Measurements from ENCODE around the gene TMEM63B. TPM values are rescaled to one million over a fixed set of nuclear protein-coding genes. Genes with fewer than 3 reads are reported as not detected.

TMEM63B gene
- total and polyA plus RNA-seq, 9 donors = 8.6 to 22.2 (median 18.6) TPM

- H3K36me3 ChIP-seq (ENCODE audit: control insufficient read depth, insufficient read depth, low read length) = peaks cover 46% of the 10 kb centered on the region
- 96% methylated on average over 12 of the region's 19 CpGs for WGBS (ENCODE audit: insufficient coverage)
Observed at GRCh38 chr6:44152533-44152932, 25.2 kb downstream of the TMEM63B start.

GRCh38 chr6:44154067-44154466 is 26.7 kb downstream of the TMEM63B start:
- WGBS (ENCODE audit: insufficient coverage) = 89% methylated on average over 11 of the region's 12 CpGs
- no peak for DNase-seq

More at GRCh38 chr6:44152533-44152932, 25.2 kb downstream of the TMEM63B start:
- no peak overlapping the region for H3K27ac ChIP-seq (ENCODE audit: low read length)
- no peaks in the 10 kb centered on the region for H3K9me3 ChIP-seq (replicated peaks; ENCODE audit: control insufficient read depth, low read depth, low read length)
- H3K4me1 ChIP-seq (ENCODE audit: control insufficient read depth, insufficient read depth, low read length) = peaks cover 4% of the 10 kb centered on the region
- DNase-seq = no peak
- no peak overlapping the region for H3K4me3 ChIP-seq (ENCODE audit: low read length)
- H3K27me3 ChIP-seq (ENCODE audit: control insufficient read depth, insufficient read depth, low read length) = no peaks in the 10 kb centered on the region

GRCh38 chr6:44156494-44157151 is 29.3 kb downstream of the TMEM63B start:
- H3K9me3 ChIP-seq (replicated peaks; ENCODE audit: control insufficient read depth, low read depth, low read length) = no peaks in the 10 kb centered on the region
- H3K4me1 ChIP-seq (ENCODE audit: control insufficient read depth, insufficient read depth, low read length) = peaks cover 2% of the 10 kb centered on the region
- H3K27me3 ChIP-seq (ENCODE audit: control insufficient read depth, insufficient read depth, low read length) = no peaks in the 10 kb centered on the region
- H3K36me3 ChIP-seq (ENCODE audit: control insufficient read depth, insufficient read depth, low read length) = peaks cover 19% of the 10 kb centered on the region
- WGBS (ENCODE audit: insufficient coverage) = 68% methylated on average over 9 of the region's 9 CpGs
- H3K27ac ChIP-seq (ENCODE audit: low read length) = no peak overlapping the region
- H3K4me3 ChIP-seq (ENCODE audit: low read length) = no peak overlapping the region
- DNase-seq = no peak

More at GRCh38 chr6:44154067-44154466, 26.7 kb downstream of the TMEM63B start:
- no peaks in the 10 kb centered on the region for H3K27me3 ChIP-seq (ENCODE audit: control insufficient read depth, insufficient read depth, low read length)
- H3K4me1 ChIP-seq (ENCODE audit: control insufficient read depth, insufficient read depth, low read length) = peaks cover 4% of the 10 kb centered on the region
- H3K27ac ChIP-seq (ENCODE audit: low read length) = no peak overlapping the region
- no peaks in the 10 kb centered on the region for H3K9me3 ChIP-seq (replicated peaks; ENCODE audit: control insufficient read depth, low read depth, low read length)
- peaks cover 31% of the 10 kb centered on the region for H3K36me3 ChIP-seq (ENCODE audit: control insufficient read depth, insufficient read depth, low read length)
- H3K4me3 ChIP-seq (ENCODE audit: low read length) = no peak overlapping the region

- peaks cover 19% of the 10 kb centered on the region for H3K36me3 ChIP-seq (ENCODE audit: control insufficient read depth, insufficient read depth, low read length)
- no peak overlapping the region for H3K27ac ChIP-seq (ENCODE audit: low read length)
- no peaks in the 10 kb centered on the region for H3K27me3 ChIP-seq (ENCODE audit: control insufficient read depth, insufficient read depth, low read length)
- 83% methylated on average over 1 of the region's 11 CpGs for WGBS (ENCODE audit: insufficient coverage)
- H3K4me3 ChIP-seq (ENCODE audit: low read length) = no peak overlapping the region
- no peak for DNase-seq
- H3K9me3 ChIP-seq (replicated peaks; ENCODE audit: control insufficient read depth, low read depth, low read length) = no peaks in the 10 kb centered on the region
- H3K4me1 ChIP-seq (ENCODE audit: control insufficient read depth, insufficient read depth, low read length) = no peaks in the 10 kb centered on the region
Observed at GRCh38 chr6:44157152-44157521, 29.8 kb downstream of the TMEM63B start.

- Histone ChIP-seq H3K27me3 (ENCODE audit: control insufficient read depth, insufficient read depth, low read length) (peaks cover 2% of the 10 kb centered on the region), H3K27ac (ENCODE audit: low read length) (no peak within 1 kb of the TSS)
Observed at GRCh38 chr6:44158770-44159228, 31.4 kb downstream of the TMEM63B start, which contains the start of gene CAPN11. Gene CAPN11 (plus strand): TSS chr6:44158820. CDS start chr6:44158849, 29 bp downstream.

GRCh38 chr6:44161997-44162338 is 34.6 kb downstream of the TMEM63B start:
- peaks cover 5% of the 10 kb centered on the region for H3K27me3 ChIP-seq (ENCODE audit: control insufficient read depth, insufficient read depth, low read length)
- no peak for DNase-seq
- H3K27ac ChIP-seq (ENCODE audit: low read length) = no peak overlapping the region
- WGBS (ENCODE audit: insufficient coverage) = 60% methylated on average over 5 of the region's 8 CpGs
- H3K4me1 ChIP-seq (ENCODE audit: control insufficient read depth, insufficient read depth, low read length) = no peaks in the 10 kb centered on the region
- H3K36me3 ChIP-seq (ENCODE audit: control insufficient read depth, insufficient read depth, low read length) = no peaks in the 10 kb centered on the region
- no peaks in the 10 kb centered on the region for H3K9me3 ChIP-seq (replicated peaks; ENCODE audit: control insufficient read depth, low read depth, low read length)
- no peak overlapping the region for H3K4me3 ChIP-seq (ENCODE audit: low read length)

More at GRCh38 chr6:44158770-44159228, 31.4 kb downstream of the TMEM63B start, which contains the start of gene CAPN11:
- Histone ChIP-seq H3K4me3 (ENCODE audit: low read length) (no peak within 1 kb of the TSS), H3K9me3 (replicated peaks; ENCODE audit: control insufficient read depth, low read depth, low read length) (no peaks in the 10 kb centered on the region), H3K4me1 (ENCODE audit: control insufficient read depth, insufficient read depth, low read length) (no peaks in the 10 kb centered on the region), H3K36me3 (ENCODE audit: control insufficient read depth, insufficient read depth, low read length) (peaks cover 7% of the 10 kb centered on the region)
- DNase-seq = no peak
- no CpG with 5 or more reads among the region's 5 CpGs for WGBS (ENCODE audit: insufficient coverage)

GRCh38 chr6:44162876-44163625 is 35.7 kb downstream of the TMEM63B start:
- Histone ChIP-seq H3K9me3 (replicated peaks; ENCODE audit: control insufficient read depth, low read depth, low read length) (no peaks in the 10 kb centered on the region), H3K27me3 (ENCODE audit: control insufficient read depth, insufficient read depth, low read length) (peaks cover 5% of the 10 kb centered on the region), H3K4me3 (ENCODE audit: low read length) (no peak overlapping the region), H3K27ac (ENCODE audit: low read length) (no peak overlapping the region), H3K36me3 (ENCODE audit: control insufficient read depth, insufficient read depth, low read length) (no peaks in the 10 kb centered on the region), H3K4me1 (ENCODE audit: control insufficient read depth, insufficient read depth, low read length) (no peaks in the 10 kb centered on the region)
- no peak for DNase-seq
- WGBS (ENCODE audit: insufficient coverage) = 85% methylated on average over 3 of the region's 8 CpGs

GRCh38 chr6:44166116-44166515 is 38.8 kb downstream of the TMEM63B start:
- H3K4me3 ChIP-seq (ENCODE audit: low read length) = no peak overlapping the region
- H3K9me3 ChIP-seq (replicated peaks; ENCODE audit: control insufficient read depth, low read depth, low read length) = no peaks in the 10 kb centered on the region
- no peak overlapping the region for H3K27ac ChIP-seq (ENCODE audit: low read length)
- peaks cover 5% of the 10 kb centered on the region for H3K4me1 ChIP-seq (ENCODE audit: control insufficient read depth, insufficient read depth, low read length)
- no peak for DNase-seq
- no peaks in the 10 kb centered on the region for H3K36me3 ChIP-seq (ENCODE audit: control insufficient read depth, insufficient read depth, low read length)
- peaks cover 5% of the 10 kb centered on the region for H3K27me3 ChIP-seq (ENCODE audit: control insufficient read depth, insufficient read depth, low read length)
- 74% methylated on average over 7 of the region's 7 CpGs for WGBS (ENCODE audit: insufficient coverage)

- no peak overlapping the region for H3K4me3 ChIP-seq (ENCODE audit: low read length)
- H3K9me3 ChIP-seq (replicated peaks; ENCODE audit: control insufficient read depth, low read depth, low read length) = no peaks in the 10 kb centered on the region
- H3K4me1 ChIP-seq (ENCODE audit: control insufficient read depth, insufficient read depth, low read length) = peaks cover 5% of the 10 kb centered on the region
- peaks cover 5% of the 10 kb centered on the region for H3K27me3 ChIP-seq (ENCODE audit: control insufficient read depth, insufficient read depth, low read length)
- H3K36me3 ChIP-seq (ENCODE audit: control insufficient read depth, insufficient read depth, low read length) = no peaks in the 10 kb centered on the region
- DNase-seq = no peak
- WGBS (ENCODE audit: insufficient coverage) = 31% methylated on average over 11 of the region's 16 CpGs
- H3K27ac ChIP-seq (ENCODE audit: low read length) = no peak overlapping the region
Observed at GRCh38 chr6:44166591-44167184, 39.3 kb downstream of the TMEM63B start.

- Histone ChIP-seq H3K27ac (ENCODE audit: low read length) (no peak overlapping the region), H3K27me3 (ENCODE audit: control insufficient read depth, insufficient read depth, low read length) (peaks cover 5% of the 10 kb centered on the region), H3K9me3 (replicated peaks; ENCODE audit: control insufficient read depth, low read depth, low read length) (no peaks in the 10 kb centered on the region), H3K36me3 (ENCODE audit: control insufficient read depth, insufficient read depth, low read length) (no peaks in the 10 kb centered on the region), H3K4me1 (ENCODE audit: control insufficient read depth, insufficient read depth, low read length) (peaks cover 7% of the 10 kb centered on the region), H3K4me3 (ENCODE audit: low read length) (no peak overlapping the region)
- 90% methylated on average over 1 of the region's 1 CpG for WGBS (ENCODE audit: insufficient coverage)
- DNase-seq = no peak
Observed at GRCh38 chr6:44167567-44167966, 40.2 kb downstream of the TMEM63B start.

Data from muscle of leg (tissue), 11 donors.